AG04449 (cell line): ENCODE results near the gene AGBL3.
"Not testable (repeated sequence)": the region's sequence is repeated elsewhere in the genome, so short reads cannot be mapped to it uniquely, and the experiment has no call there.

Experiments used
- CTCF ChIA-PET: fragments of 350-600 bp; formaldehyde crosslinking; extraction: SDS; loops from one replicate; lab custom pipeline; 2021; ENCODE audit warnings: antibody characterized with exemption; lab: Yijun Ruan, JAX
- POLR2A ChIA-PET: fragments of 400-600, 350-600 bp; formaldehyde crosslinking; extraction: SDS; loops from one replicate; lab custom pipeline; 2020; ENCODE audit warnings: antibody characterized with exemption, inconsistent platforms; lab: Yijun Ruan, JAX
- DNase-seq: peaks from one replicate; pipeline ENCODE4 v3.0.0-alpha.2; 2010; ENCODE audit warnings: low read depth, low spot score
- H3K4me3 ChIP-seq: 2 replicates; pipeline ENCODE4 v1.5.1; 2011; ENCODE audit warnings: low read depth, mild to moderate bottlenecking, control low read depth, low read length
- CTCF ChIP-seq: IDR thresholded peaks from one replicate; pipeline ENCODE4 v1.5.1; 2011; ENCODE audit warnings: mild to moderate bottlenecking, moderate library complexity, low read length, control low read depth, inconsistent platforms; ENCODE audit not compliant: insufficient read depth; ENCODE audit errors: missing control alignments

AGBL3 gene

GRCh38 chr7:135001390-135002165, 15.3 kb downstream of the AGBL3 start:
- no peak overlapping the region for H3K4me3 ChIP-seq
- DNase-seq: no peak
- TF ChIP-seq CTCF: no peak
- CTCF ChIA-PET: interaction anchor here (2.2 kb wide), 1 partner anchor 15 kb away, joined by 9 read pairs; the partner anchor contains the start of gene AGBL3
- POLR2A ChIA-PET: no interaction called here

GRCh38 chr7:135012229-135012628, 25.9 kb downstream of the AGBL3 start:
- no peak for TF ChIP-seq CTCF
- DNase-seq: no peak
- ChIA-PET CTCF (no interaction called here), POLR2A (no interaction called here)
- no peak overlapping the region for H3K4me3 ChIP-seq

- no peak for DNase-seq
- no peak overlapping the region for H3K4me3 ChIP-seq
- POLR2A ChIA-PET: no interaction called here
- CTCF ChIA-PET: no interaction called here
- TF ChIP-seq CTCF: no peak
These were observed 37.3 kb downstream of the AGBL3 start for GRCh38 chr7:135023622-135024021.

- H3K4me3 ChIP-seq: no peak overlapping the region
- DNase-seq: no peak
- ChIA-PET POLR2A (no interaction called here), CTCF (no interaction called here)
- no peak for TF ChIP-seq CTCF
These were observed 48.9 kb downstream of the AGBL3 start for GRCh38 chr7:135035252-135035651.

GRCh38 chr7:135067017-135067416, 80.7 kb downstream of the AGBL3 start:
- CTCF ChIA-PET, H3K4me3 ChIP-seq, DNase-seq, POLR2A ChIA-PET: not testable (repeated sequence)

- ChIA-PET POLR2A (no interaction called here), CTCF (no interaction called here)
- no peak for DNase-seq
- no peak for TF ChIP-seq CTCF
- no peak overlapping the region for H3K4me3 ChIP-seq
These were observed 87.8 kb downstream of the AGBL3 start for GRCh38 chr7:135074096-135074495.

GRCh38 chr7:135074531-135074930, 88.2 kb downstream of the AGBL3 start:
- DNase-seq: no peak
- POLR2A ChIA-PET: no interaction called here
- no peak for TF ChIP-seq CTCF
- no peak overlapping the region for H3K4me3 ChIP-seq
- CTCF ChIA-PET: no interaction called here
